DOHH2 (cell line): ENCODE results near the gene EBF3.

ENCODE experiments used
- CTCF ChIP-seq: fragments of 200-600 bp; sonication (generic); IDR thresholded peaks from one replicate; pipeline ENCODE4 v1.5.1; 2014; ENCODE audit warnings: antibody characterized with exemption, mild to moderate bottlenecking, low read depth, low read length; ENCODE audit not compliant: poor library complexity, severe bottlenecking
- EZH2phosphoT487 ChIP-seq: fragments of 200-600 bp; sonication (generic); IDR thresholded peaks from 2 replicates; pipeline ENCODE4 v1.6.1; 2017; ENCODE audit warnings: borderline replicate concordance, mild to moderate bottlenecking, antibody characterized with exemption, low read length, moderate library complexity, mixed read lengths

- no peak for TF ChIP-seq CTCF
- TF ChIP-seq EZH2phosphoT487, result no peak
Measured at GRCh38 chr10:129844216-129844766, 119.8 kb downstream of the EBF3 start.
